GM18867 (cell line): Measurements from ENCODE around the gene PLCH1.
"Not testable (repeated sequence)": the region's sequence is repeated elsewhere in the genome, so short reads cannot be mapped to it uniquely, and the experiment has no call there.

Source experiments
- ATAC-seq: cut with Tn5 transposase; IDR thresholded peaks from one replicate; pipeline ENCODE4 v1.9.1; 2021; ENCODE audit warnings: mild to moderate bottlenecking, moderate library complexity; ENCODE audit not compliant: unreplicated experiment

Gene PLCH1

DNA sequence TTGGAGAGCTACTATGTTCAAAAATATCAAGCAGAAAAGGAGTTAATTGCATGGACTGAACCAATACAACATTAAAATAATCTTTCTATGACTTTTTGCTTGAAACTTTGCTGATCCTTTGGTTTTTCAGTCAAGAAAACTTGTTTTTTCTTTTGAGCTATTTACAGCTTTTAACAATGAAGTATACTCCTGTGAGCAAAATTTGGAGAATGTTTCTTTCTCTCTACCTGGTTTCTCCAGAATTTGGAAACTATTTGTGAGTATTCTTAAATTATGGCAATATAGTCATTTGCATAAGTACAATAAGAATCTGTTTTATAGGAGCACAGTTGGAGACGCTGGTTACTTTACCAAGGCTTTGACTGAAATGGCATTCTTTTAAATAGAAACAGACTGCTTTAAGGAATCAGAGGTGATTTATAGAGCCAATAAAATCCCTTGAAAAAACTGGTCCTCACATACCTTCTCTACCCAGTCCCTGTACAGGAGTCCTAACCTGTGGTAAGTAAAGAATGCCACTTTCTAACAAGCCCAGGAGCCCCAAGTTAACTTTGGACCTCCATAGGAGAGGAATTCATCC lies 127.4 kb downstream of the PLCH1 start:
- no peak for ATAC-seq

DNA sequence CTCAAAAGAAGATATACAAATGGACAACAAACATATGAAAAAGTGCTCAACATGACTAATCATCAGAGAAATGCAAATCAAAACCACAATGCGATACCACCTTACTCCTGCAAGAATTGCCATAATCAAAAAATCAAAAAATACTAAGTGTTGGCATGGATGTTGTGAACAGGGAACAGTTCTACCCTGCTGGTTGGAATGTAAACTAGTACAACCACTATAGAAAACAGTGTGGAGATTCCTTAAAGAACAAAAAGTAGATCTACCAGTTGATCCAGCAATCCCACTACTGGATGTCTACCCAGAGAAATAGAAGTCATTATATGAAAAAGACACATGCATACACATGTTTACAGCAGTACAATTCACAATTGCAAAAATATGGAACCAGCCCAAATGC lies 129.7 kb downstream of the PLCH1 start:
- ATAC-seq, result not testable (repeated sequence)

DNA sequence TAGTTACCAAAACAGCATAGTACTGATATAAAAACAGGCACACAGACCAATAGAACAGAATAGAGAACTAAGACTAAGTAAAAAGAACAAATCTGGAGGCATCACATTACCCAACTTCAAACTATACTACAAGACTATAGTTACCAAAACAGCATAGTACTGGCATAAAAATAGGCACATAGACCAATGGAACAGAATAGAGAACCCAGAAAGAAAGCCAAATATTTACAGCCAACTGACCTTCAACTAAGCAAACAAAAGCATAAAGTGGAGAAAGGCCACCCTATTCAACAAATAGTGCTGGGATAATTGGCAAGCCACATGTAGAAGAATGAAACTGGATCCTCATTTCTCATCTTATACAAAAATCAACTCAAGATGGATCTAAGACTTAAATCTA lies 130.5 kb downstream of the PLCH1 start:
- not testable (repeated sequence) for ATAC-seq

DNA sequence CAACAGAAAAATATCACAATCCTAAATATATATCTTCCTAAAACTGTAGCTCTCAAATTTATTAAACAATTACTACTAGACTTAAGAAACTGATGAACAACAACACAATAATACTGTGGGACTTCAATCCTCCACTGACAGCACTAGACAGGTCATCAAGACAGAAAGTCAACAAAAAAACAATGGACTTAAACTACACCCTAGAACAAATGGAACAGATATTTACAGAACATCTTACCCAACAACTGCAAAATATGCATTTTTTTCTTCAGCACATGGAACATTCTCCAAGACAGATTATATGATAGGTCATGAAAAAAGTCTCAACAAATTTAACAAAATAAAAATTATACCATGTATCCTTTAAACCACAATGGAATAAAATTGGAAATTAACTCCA lies 133.4 kb downstream of the PLCH1 start:
- ATAC-seq, result no peak

DNA sequence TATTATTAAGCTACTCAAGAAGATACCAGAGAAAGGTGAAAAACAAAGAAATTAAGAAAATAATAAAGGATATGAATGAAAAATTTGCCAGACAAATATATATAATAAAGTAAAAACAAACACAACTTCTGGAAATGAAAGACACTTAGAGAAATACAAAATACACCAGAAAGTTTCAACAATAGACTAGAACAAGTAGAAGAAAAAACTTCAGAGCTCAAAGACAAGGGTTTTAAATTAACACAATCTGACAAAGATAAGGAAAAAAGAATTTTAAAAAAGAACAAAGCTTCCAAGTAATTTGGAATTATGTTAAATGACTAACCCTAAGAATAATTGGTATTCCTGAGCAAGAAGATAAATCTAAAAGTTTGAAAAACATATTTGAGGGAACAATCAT lies 135.3 kb downstream of the PLCH1 start:
- no peak for ATAC-seq

DNA sequence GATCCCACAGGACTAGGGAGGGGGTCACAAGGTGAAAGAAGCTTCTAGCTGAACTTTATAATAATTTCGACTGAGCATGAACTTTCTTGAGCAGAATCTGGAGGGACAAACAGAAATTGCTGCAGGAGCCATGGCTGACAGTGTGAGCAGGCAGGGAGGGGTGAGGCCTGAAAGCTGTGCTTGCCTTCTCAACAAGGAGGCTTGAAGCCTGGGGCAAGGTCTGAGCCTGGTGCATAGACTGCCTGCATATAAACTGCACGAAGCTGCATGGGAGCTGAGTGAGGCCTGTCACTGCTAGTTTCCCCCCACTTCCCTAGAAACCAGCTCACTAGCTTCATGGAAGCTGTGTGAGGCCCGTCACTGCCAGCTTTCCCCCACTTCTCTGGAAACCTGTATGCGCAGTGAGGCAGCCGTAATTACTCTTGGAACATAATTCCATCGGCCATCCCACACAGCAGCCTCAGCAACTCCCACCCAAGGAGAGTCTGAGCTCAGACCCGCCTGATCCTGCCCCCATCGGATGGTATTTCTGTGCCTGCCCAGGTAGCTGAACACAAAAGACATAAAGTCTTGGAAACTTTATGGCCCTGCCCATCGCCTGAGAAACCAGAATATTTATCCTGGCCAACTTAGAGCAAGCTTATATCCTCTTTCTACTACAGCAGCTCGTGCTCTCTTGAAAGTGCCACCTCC lies 136.5 kb downstream of the PLCH1 start:
- no peak for ATAC-seq

DNA sequence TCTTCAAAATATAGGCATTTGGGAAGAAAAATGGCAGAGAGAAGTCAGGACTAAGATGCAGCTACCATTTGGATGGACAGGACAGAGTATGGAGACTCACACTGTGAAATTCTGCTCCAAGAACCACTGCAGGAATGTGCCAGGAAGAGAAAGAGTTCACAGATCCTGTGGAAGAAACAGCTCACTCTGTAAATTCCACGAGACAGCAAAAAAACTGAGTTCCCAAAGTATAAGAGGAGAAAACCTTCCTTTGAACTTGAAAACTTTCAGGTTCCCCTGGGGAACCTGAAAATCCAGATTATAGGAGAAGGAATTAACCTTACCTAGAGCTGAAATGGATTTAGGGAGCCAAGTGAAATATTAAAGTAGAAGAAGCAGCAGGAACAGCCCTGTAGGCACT lies 137.1 kb downstream of the PLCH1 start:
- no peak for ATAC-seq

DNA sequence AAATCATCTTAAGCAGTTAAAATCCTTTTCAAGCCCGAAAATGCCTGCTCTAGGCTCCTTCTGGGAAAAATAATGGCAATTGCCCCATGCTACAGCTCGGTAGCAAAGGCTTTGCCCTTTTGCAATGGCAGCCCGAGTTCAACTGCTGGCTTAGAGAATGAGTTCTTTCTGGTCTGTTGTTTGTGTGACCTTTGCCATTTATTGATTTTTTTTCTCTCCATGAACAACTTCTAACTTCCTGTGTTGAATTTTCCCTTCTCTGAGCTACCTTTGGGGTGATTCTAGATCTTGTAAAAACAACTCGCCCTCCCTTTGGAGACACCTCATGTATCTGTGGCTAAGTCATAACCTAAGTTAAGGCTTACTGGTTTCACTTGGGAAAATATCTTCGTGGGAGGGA lies 139.3 kb downstream of the PLCH1 start:
- no peak for ATAC-seq

DNA sequence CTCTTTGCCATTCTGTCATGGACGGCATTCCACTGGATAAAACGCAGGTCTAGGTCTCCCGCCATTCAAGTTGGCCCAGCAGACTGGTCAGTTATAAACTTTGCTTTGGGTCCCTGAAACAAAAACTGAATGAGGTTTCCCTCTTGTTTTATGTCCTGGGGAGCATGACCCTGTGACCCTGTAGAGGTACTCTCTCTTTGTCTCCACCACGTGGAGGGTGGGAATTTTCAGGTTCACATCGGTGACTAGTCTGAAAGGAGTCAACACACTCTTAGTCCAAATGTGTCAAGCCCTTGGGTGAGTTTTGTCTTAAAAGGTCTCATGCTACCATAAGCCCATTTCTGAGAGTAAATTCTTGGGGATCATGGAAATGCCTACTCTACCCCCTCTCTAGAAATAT lies 139.9 kb downstream of the PLCH1 start:
- ATAC-seq, result no peak

DNA sequence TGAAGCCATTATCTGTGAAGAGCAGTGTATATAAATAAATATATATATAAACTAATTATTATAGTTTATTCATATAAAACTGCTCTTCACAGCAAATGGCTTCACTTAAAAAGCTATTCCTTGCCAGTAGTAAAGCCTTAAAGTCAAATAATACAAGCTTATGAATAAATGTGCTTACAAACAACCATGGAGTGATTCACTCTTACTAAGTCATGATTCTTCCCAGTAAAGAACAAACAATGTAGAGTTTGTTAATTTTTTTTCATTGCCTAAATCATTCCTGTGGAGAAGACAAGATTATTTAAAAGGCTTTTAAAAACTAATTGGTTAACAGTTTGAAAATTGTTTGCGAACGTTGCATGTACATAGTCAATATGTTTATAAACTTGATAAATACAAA lies 140.7 kb downstream of the PLCH1 start:
- ATAC-seq, result no peak

DNA sequence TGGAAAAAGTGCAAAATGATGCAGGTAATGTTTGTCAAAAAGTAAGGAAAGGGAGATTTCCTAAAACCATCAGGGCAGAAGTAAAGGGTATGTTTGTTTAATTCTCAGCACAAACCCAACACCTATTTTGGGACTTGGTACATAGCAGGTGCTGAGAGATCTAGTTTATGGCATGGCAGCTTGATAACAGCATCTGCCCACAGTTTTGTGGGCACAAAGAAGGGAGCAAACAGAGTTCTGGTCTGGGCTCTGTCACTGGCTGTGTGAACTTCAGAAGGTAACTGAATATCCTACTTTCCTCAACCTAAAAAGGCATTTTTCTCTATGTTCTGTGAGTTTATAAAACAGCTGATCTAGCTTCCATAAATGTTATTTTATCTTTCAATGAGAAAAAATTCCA lies 141.6 kb downstream of the PLCH1 start:
- no peak for ATAC-seq

DNA sequence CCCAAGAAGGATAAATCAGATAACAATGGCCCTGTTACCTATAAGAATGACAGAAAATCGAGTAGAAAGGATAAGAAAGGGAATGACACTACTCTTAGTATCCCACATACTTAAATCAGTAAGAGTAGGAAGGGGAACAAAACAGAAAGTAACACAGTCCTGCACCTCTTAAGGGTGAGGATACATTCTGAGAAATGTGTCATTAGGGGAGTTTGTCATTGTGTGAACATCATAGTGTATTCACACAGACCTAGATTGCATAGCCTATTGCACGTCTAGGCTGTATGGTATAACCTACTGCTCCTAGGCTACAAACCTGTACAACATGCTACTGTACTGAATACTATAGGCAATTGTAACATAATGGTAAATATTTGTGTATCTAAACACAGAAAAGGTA lies 142.6 kb downstream of the PLCH1 start:
- no peak for ATAC-seq

DNA sequence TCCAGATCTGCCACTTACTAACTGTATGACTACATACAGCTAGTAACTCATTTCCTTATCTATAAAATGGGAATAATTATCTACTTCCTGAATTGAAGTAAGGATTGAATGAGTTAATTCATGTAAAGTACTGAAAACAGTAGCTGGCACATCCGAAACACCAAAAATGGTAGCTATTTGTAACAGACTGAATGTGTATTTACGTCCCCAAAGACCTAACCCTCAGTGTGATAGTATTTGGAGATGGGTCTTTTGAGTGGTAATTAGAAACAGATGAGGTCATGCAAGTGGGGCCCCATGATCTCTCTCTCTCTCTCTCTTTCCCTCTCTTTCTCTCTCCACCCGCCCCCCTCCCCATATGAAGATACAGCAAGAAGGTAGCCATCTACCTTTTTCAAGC lies 146.2 kb downstream of the PLCH1 start:
- no peak for ATAC-seq

DNA sequence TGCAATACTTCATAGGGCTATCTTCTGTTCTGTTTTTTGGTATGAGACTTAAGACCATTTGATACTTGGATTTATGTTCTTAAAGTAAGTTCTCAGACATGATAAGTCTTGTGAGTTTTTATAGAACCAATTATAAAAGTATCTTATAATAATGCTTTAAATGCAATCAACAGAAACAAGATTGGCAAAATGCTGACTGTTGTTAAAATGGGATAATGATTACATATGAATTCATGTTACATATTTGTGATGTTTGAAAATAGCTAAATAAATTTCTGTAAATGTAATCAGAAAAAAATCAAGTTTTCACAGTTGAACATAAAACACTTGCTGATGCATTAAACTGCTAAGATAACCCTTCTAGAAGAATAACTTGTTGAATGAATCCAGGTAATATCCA lies 148.3 kb downstream of the PLCH1 start:
- ATAC-seq, result no peak

DNA sequence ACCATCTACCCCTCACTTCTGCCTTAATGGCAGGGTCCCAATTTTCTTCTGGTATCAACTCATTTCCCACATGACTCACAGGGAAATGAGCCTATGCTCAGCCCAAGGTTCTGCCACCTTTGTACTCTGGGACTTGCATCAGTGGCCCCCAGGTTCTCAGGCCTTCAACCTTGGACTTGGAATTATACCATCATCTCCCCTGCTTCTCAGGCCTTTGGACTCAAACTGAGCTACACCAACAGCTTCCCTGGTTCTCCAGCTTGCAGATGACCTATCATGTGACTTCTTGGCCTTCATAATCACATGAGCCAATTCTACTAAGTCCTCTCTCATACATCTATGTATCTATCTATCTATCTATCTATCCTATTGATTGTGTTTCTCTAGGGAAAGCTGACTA lies 149.5 kb downstream of the PLCH1 start:
- ATAC-seq, result no peak

DNA sequence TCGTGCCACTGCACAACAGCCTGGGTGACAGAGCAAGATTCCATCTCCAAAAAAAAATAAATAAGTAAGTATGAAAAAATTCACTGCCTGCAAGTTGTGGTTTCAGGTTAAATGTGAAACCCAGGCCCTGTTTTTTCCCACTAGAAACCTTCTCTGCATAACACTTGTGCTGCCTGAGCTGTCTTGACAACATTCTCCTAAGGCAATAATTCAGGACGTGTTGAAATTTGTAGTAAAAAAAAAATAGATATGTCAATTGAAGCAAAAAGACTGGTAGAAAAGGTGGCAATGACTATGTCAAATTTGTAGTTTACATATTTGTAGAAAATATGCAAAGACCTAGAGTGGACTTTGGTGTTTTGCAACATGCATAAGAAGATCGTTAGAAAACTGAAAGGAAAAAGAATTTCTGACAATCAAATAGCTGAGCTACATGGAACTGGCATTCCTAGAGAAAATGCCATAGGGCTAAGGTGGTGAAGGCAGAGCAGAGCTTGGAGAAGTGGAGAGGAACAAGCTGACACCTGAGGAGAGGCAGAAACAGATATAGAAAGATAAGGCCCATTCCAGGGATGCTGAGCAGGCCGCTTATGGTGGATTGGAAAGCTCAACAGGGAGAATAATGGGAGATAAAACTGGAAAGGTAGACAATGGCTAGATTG lies 150.2 kb downstream of the PLCH1 start:
- ATAC-seq, result no peak

DNA sequence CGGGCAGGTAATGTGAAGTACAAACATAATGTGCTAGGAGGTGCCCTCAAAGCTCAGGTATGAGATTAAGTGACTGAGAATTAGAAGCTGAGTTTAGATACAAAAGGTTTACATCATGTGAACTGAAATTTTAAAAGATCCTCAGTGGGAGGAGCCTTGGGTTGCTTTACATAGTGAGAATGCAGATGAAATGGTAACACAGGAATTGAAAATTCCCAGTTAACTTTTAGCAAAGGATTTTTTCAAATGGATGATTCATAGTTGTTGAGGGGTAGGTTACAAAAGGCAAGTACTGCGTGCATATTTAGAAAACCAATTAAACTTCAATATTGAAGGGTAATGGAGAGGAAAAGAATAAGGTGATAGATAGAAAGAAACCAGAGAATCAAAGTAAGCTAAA lies 157.3 kb downstream of the PLCH1 start:
- no peak for ATAC-seq

DNA sequence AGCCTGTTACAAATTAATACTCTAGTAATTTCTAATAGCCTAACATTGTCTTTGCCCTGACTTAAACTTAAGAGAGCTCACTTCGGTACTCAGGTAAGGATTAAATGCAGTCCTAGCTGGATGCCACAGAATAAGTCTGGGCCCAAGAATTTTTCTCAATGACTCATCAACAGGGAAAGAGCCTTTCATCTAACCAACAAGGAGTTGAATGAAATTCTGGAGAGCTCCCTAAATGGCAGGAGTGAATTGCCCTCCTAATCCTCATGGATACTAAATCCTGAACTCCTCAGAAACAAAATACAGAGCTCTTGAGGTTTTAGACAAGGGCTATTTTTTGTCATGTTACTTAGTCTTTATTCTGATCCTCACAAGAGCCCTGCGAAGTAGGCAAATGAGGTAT lies 159.5 kb downstream of the PLCH1 start:
- ATAC-seq, result no peak

DNA sequence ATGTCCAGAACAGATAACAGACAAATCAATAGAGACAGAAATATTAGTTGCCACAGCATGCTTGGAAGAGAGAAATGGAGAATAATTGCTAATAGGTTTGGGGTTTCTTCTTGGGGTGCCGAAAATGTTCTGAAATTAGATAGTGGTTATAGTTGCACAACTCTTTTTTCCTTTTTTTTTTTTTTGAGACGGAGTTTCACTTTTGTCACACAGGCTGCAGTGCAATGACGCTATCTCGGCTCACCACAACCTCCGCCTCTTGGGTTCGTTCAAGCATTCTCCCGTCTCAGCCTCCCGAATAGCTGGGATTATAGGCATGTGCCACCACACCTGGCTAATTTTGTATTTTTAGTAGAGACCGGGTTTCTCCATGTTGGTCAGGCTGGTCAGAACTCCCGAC lies 163.3 kb downstream of the PLCH1 start:
- ATAC-seq, result no peak

DNA sequence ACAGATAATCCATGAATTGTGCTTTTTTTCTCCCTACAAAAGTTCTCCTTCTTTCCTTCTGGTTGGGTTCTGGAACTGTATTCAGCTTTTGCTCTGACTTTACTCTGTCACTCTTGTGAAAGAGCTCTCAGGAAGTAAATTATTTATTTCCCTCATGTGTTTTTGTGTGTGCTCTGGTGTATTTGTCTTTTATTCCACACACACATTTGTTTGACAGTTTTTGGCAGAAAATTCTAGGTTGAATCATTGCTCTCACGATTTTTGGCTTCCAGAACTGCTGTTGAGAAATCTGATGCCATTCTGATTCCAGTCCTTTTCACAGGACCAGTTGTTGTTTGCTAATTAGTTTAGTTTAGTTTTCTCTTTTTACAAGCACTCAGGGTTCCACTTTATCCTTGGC lies 172.8 kb downstream of the PLCH1 start:
- ATAC-seq, result no peak

DNA sequence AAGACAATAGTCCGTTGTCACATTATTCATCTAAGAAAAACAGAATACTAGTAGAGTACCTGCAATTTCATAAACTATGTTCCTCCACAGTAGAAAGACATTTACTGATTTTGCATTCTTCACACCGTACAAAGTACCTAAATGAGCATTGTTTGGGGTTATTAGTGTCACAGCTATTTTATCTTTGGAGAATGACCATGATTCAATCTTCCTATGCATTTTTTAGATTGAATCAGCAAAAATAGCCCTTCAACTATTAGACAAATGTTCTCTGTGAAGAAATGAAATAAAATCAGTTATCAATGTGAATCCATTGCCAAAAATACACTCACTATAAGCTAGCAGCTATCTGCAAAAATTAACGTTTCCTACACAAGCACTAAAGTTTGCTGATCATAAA lies 176.6 kb downstream of the PLCH1 start:
- ATAC-seq, result no peak

DNA sequence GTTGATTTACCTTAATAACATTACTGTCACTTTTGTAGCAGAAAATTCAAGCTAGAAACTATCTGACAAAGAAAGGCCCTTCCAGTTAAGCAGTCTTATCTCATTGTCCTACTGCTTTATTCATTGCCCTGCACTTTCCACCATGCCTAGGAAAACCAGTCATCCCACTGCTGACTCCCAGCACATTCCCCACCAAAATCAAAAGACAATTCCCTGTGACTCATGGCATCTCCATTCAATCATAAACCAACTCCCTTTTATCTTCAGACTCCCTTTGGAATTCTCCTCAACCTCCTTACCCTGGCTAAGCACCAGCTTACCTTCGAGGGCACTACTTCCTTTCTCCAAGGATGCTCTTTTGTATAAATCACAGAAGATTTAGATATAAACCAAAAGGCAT lies 184.3 kb downstream of the PLCH1 start:
- no peak for ATAC-seq

DNA sequence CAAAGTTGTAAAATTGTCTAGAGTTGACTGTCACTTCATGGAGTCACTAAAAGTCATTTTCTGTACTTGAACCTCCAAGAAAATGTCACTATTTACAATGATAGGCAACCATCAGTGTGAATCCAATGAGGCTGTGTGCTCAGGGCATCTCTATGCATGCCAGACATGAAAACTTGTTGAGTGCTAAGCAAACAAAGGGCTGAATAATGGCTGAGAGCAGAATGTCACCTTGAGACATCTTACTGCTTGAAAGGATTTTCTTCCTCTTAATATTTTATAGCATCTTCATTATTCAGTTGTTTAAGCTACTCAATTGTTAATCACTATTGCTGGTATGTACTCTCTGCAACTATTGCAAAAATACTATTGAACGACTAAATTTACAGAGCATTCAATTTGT lies 184.7 kb downstream of the PLCH1 start:
- no peak for ATAC-seq
